Measurements from ENCODE around the gene MAPK12. TPM values are rescaled to one million over a fixed set of nuclear protein-coding genes. Genes with fewer than 3 reads are reported as not detected.

Gene MAPK12
- total and polyA plus RNA-seq, 10 of the 15 experiments (the other 5 are each of a cell fraction or from before 2014, with no cell fraction given), result 1.1 to 38.9 (median 16.3) TPM

DNA sequence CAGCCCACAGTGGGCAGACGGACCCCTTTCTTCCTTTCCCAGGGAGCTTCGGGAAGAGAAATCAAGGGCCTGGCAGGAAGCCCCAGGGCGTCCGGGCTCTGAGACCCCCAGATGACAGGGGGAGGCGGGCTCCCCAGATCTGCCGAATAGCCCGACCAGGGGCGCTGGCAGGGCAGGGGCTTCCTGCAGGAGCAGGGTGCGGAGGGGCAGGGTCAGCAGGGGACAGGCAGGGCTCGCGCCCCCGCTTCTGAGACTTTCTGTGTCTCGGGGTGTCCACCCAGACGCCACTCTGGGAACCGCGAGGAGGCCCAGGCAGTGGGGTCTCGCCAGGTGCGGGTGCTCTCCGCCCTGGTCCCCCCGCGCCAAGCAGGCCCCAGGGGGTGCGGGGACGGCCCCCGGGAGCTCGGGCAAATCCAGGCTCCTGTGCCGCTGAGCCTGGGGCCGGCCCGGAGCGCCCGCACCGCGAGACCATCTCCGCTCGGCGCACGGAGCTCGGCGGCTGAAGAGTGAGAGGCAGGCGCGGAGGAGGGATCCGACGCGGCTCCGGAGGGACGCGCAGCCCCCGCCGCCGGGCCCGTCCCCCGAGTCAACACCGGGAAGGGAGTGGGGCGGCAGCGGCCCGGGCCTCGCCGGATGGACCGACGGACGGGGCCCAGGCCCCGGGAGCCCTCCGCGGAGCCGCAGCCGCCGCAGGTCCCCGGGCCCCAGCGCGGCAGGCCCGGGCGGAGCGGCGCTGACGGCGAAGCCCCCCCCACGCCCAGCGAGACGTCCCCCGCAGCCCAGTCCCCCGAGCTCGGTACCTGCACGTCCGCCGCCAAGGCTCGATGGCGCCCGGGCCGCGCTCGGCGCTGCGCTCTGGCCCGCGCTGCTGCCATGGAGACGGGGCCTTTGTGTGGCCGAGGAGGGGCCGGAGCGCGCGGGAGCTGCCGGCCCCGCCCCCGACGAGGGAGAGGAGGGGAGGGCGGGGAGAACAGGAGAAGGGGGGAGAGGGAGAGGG is 45.6 kb upstream of the MAPK12 start, which contains the start of gene PLXNB2 (continued):
- TF ChIP-seq EED (IDR thresholded peaks at IDR 0.05; ENCODE audit: low read depth), result no peak
- TF ChIP-seq, protein P1, sequence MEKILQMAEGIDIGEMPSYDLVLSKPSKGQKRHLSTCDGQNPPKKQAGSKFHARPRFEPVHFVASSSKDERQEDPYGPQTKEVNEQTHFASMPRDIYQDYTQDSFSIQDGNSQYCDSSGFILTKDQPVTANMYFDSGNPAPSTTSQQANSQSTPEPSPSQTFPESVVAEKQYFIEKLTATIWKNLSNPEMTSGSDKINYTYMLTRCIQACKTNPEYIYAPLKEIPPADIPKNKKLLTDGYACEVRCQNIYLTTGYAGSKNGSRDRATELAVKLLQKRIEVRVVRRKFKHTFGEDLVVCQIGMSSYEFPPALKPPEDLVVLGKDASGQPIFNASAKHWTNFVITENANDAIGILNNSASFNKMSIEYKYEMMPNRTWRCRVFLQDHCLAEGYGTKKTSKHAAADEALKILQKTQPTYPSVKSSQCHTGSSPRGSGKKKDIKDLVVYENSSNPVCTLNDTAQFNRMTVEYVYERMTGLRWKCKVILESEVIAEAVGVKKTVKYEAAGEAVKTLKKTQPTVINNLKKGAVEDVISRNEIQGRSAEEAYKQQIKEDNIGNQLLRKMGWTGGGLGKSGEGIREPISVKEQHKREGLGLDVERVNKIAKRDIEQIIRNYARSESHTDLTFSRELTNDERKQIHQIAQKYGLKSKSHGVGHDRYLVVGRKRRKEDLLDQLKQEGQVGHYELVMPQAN (conservative IDR thresholded peaks at IDR 0.05), result peak; percentile 80
- TF ChIP-seq MYB (IDR thresholded peaks at IDR 0.05; ENCODE audit: borderline replicate concordance, low read depth, low read length), result no peak
- no peak for TF ChIP-seq ZBTB33 (IDR thresholded peaks at IDR 0.05)
- TF ChIP-seq MYC (IDR thresholded peaks at IDR 0.05; ENCODE audit: insufficient read depth, insufficient read length, insufficient replicate concordance, low read length, severe bottlenecking), result no peak
- no peak; the same call in 1 of the 2 replicates for TF ChIP-seq ZNF687 (IDR thresholded peaks at IDR 0.05)
- TF ChIP-seq DPF2 (IDR thresholded peaks at IDR 0.05), result peak; percentile 87
- peak; percentile 46; the same call in 1 of the 2 replicates for TF ChIP-seq BACH1 (IDR thresholded peaks at IDR 0.05; ENCODE audit: borderline replicate concordance)
